ENCODE measurements around the gene LCOR. TPM values are rescaled to one million over a fixed set of nuclear protein-coding genes. Genes with fewer than 3 reads are reported as not detected.

The LCOR gene
- total RNA-seq, 1 experiment from 2014 or later = 23.9 TPM

DNA sequence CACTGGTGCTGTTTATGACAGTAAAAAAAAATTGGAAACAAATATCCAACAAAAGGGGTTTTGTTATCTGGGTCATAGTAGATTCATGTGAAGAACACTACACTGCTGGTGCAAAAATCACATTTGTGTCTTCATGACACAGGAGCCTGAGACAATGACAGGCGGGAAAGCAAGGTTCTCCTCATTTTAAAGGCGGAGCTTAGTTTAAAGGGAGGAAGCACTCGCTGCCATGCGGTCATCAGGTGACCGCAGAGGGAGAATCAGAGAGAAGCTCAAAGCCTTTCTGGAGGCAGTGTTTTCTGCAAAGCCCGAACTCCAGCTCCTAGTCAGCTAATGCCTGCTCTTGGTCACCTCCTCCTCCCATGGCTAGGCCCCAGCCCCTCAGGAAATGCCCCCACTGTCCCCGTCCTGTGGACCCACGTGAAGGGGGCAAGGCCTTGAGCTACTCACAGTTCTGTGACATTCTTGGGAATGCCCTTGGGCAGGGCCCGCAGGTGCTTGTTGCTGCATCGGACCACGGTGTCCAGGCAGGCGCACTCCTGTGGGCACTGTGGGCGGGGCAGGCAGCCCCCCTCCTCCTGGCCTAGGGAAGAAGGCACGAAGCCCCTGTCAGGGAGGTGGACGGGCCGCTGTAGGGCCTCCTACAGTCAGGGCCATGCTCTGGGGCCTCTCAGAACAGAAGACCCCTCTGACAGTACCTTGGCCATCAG, 207.6 kb downstream of the LCOR start:
- Mint-ChIP-seq H3K27ac (no peak overlapping the region), H3K4me1 (peaks cover 16% of the 10 kb centered on the region), H3K27me3 (ENCODE audit: low read depth) (peaks cover 5% of the 10 kb centered on the region), H3K9me3 (no peaks in the 10 kb centered on the region), H3K36me3 (no peaks in the 10 kb centered on the region), H3K4me3 (no peak overlapping the region)
- TF ChIP-seq, protein P1, sequence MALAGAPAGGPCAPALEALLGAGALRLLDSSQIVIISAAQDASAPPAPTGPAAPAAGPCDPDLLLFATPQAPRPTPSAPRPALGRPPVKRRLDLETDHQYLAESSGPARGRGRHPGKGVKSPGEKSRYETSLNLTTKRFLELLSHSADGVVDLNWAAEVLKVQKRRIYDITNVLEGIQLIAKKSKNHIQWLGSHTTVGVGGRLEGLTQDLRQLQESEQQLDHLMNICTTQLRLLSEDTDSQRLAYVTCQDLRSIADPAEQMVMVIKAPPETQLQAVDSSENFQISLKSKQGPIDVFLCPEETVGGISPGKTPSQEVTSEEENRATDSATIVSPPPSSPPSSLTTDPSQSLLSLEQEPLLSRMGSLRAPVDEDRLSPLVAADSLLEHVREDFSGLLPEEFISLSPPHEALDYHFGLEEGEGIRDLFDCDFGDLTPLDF (CRISPR knock-in tag; IDR thresholded peaks at IDR 0.05) = no peak
- TF ChIP-seq ETV6 (CRISPR knock-in tag; IDR thresholded peaks at IDR 0.05) (no peak), NFYB (CRISPR knock-in tag; conservative IDR thresholded peaks at IDR 0.05; ENCODE audit: low read depth) (no peak), PRRX2 (CRISPR knock-in tag; IDR thresholded peaks at IDR 0.05) (no peak), ZNF138 (CRISPR knock-in tag; conservative IDR thresholded peaks at IDR 0.05) (no peak), GTF2I (CRISPR knock-in tag; conservative IDR thresholded peaks at IDR 0.05) (no peak), MLX (CRISPR knock-in tag; IDR thresholded peaks at IDR 0.05) (no peak), HMGA2 (CRISPR knock-in tag; IDR thresholded peaks at IDR 0.05) (no peak), IRF2 (CRISPR knock-in tag; IDR thresholded peaks at IDR 0.05; ENCODE audit: borderline replicate concordance, low read depth) (no peak), USF2 (CRISPR knock-in tag; IDR thresholded peaks at IDR 0.05) (no peak), CBFB (CRISPR knock-in tag; IDR thresholded peaks at IDR 0.05; ENCODE audit: low read depth) (no peak), NR3C1 (CRISPR knock-in tag; conservative IDR thresholded peaks at IDR 0.05; ENCODE audit: low read depth) (no peak), ZNF396 (CRISPR knock-in tag; IDR thresholded peaks at IDR 0.05; ENCODE audit: borderline replicate concordance) (no peak), NFATC4 (CRISPR knock-in tag; IDR thresholded peaks at IDR 0.05) (no peak)
- TF ChIP-seq, protein P2, sequence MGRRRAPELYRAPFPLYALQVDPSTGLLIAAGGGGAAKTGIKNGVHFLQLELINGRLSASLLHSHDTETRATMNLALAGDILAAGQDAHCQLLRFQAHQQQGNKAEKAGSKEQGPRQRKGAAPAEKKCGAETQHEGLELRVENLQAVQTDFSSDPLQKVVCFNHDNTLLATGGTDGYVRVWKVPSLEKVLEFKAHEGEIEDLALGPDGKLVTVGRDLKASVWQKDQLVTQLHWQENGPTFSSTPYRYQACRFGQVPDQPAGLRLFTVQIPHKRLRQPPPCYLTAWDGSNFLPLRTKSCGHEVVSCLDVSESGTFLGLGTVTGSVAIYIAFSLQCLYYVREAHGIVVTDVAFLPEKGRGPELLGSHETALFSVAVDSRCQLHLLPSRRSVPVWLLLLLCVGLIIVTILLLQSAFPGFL (CRISPR knock-in tag; IDR thresholded peaks at IDR 0.05; ENCODE audit: borderline replicate concordance) = no peak
- TF ChIP-seq, protein P3, sequence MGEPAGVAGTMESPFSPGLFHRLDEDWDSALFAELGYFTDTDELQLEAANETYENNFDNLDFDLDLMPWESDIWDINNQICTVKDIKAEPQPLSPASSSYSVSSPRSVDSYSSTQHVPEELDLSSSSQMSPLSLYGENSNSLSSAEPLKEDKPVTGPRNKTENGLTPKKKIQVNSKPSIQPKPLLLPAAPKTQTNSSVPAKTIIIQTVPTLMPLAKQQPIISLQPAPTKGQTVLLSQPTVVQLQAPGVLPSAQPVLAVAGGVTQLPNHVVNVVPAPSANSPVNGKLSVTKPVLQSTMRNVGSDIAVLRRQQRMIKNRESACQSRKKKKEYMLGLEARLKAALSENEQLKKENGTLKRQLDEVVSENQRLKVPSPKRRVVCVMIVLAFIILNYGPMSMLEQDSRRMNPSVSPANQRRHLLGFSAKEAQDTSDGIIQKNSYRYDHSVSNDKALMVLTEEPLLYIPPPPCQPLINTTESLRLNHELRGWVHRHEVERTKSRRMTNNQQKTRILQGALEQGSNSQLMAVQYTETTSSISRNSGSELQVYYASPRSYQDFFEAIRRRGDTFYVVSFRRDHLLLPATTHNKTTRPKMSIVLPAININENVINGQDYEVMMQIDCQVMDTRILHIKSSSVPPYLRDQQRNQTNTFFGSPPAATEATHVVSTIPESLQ (CRISPR knock-in tag; IDR thresholded peaks at IDR 0.05) = no peak
- TF ChIP-seq, protein P4, sequence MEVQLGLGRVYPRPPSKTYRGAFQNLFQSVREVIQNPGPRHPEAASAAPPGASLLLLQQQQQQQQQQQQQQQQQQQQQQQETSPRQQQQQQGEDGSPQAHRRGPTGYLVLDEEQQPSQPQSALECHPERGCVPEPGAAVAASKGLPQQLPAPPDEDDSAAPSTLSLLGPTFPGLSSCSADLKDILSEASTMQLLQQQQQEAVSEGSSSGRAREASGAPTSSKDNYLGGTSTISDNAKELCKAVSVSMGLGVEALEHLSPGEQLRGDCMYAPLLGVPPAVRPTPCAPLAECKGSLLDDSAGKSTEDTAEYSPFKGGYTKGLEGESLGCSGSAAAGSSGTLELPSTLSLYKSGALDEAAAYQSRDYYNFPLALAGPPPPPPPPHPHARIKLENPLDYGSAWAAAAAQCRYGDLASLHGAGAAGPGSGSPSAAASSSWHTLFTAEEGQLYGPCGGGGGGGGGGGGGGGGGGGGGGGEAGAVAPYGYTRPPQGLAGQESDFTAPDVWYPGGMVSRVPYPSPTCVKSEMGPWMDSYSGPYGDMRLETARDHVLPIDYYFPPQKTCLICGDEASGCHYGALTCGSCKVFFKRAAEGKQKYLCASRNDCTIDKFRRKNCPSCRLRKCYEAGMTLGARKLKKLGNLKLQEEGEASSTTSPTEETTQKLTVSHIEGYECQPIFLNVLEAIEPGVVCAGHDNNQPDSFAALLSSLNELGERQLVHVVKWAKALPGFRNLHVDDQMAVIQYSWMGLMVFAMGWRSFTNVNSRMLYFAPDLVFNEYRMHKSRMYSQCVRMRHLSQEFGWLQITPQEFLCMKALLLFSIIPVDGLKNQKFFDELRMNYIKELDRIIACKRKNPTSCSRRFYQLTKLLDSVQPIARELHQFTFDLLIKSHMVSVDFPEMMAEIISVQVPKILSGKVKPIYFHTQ (CRISPR knock-in tag; IDR thresholded peaks at IDR 0.05) = no peak
- DNase-seq (ENCODE audit: low spot score) (no peak), ATAC-seq (no peak)
- ChIA-PET POLR2A (no interaction called here), CTCF (interaction anchor here (1.0 to 3.7 kb wide), 7 partner anchors 11 to 194 kb away, joined by 3 to 21 read pairs (median 4); no protein-coding TSS in a partner anchor)
